Umbilical cord (tissue), 2 donors: Measurements from ENCODE around the gene MEIS2. TPM values are rescaled to one million over a fixed set of nuclear protein-coding genes. Genes with fewer than 3 reads are reported as not detected.

Experiments used
- DNase-seq: peaks from one replicate; pipeline ENCODE4 v3.0.0-alpha.2; 2015; ENCODE audit warnings: low spot score
- total RNA-seq: library from RNA; depleted of rRNA; stranded (reverse); fragments of >200 nt; gene quantifications from one replicate; pipeline ENCODE4 v1.2.3, GENCODE V29; 2014; ENCODE audit warnings: low replicate concordance; ENCODE audit not compliant: insufficient read depth

The MEIS2 gene
- total RNA-seq, 1 donor from 2014 or later, result 43.3 TPM

DNA sequence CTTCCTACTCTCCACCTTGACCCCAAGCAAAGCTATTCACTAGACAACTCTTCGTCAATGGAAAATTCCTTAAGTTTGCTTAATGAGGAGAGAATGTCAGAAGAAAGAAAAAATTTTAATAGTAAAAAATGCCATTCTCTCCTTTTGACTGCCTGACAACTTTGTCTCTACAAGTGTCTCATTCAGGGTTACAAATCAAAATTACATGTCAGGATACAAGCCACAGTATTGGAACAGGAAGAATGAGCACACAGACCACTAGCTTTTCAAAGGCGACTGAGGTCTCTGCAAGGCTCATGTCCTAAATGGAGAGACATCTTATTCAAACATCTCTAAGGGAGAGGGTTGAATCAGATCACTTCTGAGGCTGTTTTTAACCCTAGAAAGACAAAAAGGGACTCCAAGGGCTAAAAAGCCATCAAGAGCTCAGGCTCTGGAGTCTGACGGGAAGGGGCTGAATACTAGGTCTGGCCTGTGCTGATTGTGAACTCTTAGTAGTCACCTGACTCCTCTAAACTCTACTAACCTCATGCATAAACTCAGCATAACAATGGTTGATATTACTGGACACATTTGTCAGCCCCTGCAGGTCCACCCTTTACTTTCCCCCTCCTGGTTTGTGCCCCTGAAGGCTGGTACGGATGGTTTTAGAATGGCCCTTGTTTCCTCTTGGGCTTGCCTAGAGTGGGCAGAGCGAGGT, 12.8 kb upstream of the MEIS2 start:
- no peak for DNase-seq

DNA sequence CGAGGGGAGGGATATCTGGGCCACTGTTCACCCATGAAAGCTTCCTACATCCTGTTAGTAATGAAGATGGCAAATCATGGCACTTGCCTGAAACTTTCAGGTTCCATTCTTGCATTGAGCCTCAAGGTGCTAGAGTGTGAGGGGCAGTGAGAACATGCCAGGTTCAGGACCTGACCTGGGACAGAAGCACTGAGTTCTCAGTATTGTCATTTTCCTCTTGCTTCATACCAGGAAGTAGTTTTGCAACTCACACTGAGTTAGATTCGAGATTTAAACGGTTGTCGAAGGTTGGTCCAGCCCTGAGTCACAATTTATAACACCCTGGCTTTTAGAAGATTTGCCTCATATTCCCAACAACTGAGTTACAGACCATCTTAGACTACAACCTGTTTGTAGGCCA, 11.8 kb upstream of the MEIS2 start:
- DNase-seq, result no peak

DNA sequence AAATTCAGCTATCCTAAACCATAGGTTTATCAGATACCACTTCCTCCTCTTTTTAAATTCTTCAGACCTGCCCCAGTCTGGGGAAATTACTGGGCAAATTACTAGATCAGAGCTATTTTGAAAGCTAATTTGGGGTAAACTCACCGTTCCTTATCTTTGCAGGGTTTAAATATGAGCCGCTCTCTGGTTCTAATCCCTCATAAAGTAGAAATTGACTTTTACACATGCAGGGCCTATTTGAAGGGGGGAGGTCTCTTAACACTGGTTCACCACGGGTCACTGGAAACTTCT, 11.0 kb upstream of the MEIS2 start:
- DNase-seq, result no peak

DNA sequence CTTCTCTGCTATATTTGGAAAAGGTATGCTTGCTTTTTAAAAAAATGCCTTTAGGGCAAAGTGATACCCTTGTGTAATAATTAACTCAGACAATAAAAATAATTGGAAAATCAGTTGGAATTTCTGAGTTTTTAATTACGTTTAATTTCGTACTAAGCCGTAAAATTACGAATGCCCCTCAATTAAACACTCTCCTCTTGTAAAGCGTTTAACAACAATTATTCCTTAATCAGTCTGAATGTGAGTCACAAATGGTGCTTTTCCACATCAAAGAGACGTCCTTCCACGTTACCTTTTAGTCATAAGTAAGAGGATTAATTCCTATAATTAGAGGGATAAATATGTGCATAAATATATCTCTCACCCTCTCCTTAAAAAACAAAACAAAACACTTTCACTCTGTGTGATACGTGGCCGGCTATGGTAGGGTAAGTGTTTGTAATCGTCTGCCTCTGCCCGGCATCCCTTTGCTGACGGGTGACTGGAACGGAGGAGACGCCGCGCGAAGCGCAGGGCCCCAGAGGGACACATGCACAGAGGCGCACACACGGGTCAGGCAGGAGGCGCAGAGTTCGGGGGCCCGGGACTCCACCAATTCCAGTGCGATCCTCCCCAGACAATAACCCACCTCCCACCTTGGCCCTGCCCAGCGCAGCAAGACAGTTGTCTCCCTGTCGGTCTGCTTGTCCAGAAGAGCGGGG, 9.7 kb upstream of the MEIS2 start:
- peak; percentile 69 for DNase-seq

DNA sequence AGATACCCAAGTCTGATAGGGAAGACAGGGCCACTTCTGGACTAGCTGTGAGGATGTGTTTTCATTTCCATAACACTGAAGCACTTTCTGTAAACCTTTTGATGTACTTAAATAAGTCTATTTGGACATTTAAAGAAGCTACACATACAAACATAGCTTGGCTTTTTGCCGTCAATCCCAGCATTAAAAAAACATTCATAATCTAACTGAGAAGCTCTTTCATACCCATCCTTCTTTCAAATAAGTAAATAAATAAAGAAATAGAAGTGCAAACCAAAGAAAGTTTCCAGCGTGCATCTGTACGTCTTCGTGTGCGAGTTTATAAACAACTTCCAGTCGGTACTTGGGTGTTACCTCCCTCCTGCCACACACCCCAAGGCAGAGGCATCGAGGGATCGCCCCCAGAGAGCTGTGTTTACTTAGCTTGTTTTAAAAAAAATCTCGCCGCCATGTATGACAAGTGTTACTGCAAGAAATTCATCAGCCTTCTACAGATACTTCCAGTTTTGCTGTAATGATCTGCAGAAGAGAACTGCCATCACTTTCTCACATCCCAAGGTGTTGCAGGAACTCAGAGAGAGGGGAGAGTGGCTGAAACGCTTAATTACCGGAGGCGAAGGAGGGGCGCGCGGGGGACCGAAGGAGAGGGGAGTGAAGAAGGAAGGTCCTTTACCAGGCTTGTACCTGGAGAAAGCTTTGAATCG, 9.0 kb upstream of the MEIS2 start:
- DNase-seq, result peak; percentile 50

DNA sequence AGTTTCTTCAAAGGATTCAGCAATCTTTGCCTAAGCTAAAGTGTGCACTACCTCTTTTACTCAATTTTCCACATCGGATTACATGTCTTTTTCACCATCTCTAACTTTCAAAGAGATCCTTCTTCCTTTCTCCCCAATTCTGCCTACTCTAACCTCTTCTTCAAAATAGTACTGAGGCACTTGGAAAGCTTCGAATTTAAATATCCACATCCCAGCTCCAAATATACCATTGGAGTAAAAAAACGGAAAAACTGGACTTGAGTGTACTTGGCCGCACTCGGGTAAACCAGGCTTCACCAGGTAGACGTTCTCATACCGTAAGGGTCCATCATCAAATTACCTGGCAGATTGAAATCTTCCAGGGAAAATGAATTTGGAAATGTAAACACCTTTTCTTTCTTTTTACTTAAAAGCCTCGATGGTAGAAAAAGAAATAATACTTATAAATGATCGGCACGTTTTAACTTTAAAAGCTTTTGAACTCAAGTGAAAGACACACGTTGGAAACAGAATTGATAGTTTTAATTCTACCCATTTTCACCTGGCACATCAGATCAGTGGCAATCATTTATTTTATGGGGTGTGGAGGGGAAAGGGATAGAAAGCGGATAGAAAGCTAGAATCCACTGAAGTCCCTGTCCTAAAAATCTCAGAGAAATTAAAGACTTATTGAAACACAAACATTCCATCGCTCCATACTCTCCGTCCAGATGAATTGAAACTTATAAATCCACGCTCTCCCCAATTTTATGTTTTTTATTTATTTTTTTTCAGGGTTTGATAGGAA, 8.2 kb upstream of the MEIS2 start:
- no peak for DNase-seq

DNA sequence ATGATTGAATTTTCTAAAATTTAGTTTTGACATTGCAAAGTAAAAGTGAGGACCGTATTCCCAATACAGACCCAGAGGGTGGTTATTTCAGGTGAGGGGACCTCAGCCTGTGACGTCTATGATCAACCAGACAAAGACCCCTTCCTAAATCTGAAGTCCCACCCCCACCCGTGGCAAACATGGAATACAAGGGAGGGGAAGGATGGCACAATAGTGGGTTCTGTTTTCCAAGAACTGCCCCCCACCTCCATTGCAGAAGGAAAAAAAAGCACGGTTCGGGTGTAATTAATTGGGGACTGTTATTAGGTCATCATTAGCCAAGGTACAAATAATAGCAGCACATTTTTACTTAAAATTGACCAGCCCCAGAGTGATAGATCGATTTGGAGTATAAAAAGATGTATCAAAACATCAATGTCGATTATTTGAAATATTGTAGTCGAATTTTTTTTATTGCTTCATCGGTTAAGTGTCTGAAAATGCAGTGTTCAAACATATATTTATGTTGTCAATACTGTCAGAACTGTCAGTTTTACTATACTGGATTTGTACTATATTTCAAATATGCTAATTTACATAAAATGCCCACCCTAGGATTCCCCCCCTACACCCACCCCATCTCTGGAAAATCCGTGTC, 7.5 kb upstream of the MEIS2 start:
- DNase-seq, result no peak

DNA sequence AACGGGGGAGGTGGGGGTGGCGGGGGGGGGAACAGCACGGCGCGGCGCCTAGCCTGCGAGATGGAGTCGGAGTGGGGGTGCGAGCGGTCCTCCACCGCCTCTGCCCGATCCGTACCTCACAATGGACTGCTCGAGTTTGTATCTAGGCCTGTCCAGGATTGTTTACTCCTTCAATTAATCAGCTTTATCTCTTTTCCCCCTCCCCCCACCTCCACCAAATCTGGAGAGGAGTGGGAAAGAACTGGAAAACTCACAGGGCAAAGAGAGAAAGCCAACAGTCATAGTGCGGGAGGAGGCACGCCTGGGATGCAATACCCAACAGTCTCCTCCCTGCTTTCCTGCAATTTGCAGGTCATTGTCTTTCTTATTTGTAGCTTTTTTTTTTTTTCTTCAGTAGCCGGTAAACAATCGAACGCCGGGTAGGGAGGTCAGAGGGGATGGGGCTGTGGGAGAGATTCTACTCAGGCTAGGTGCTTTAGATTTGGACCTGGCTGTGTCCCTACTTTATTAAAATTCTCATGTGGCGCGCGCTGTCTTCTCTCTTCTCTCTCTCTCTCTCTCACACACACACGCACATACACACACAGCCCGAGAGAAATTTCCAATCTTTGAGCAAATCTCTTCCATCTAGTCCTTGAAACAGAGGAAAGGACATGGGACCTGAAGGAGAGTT, 6.9 kb upstream of the MEIS2 start:
- peak; percentile 39 for DNase-seq

DNA sequence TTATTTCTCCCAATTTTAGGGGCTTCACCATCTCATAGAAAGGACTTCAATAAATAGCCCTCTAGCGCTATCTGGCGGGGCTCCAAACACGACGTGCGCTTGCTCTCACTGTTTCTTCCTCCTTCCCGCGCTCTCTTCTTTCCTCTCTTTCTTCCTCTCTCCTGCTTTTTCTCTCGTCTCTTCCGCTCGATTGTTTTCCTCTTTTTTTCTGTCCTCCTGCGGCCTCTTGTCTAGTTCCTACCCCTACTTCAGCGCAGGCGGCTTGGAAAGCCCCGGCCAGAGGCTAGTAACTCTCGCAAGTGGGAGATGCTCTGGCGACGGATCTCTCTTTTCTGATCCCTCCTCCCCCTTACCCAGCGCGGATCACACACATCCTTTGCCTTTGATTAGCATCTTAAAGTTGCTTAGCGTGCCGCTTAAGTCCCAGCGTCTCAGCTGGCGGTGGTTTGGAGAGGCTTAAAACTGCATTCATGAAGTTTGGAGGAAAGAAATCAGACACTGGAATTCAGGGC, 6.2 kb upstream of the MEIS2 start:
- peak; percentile 72 for DNase-seq

DNA sequence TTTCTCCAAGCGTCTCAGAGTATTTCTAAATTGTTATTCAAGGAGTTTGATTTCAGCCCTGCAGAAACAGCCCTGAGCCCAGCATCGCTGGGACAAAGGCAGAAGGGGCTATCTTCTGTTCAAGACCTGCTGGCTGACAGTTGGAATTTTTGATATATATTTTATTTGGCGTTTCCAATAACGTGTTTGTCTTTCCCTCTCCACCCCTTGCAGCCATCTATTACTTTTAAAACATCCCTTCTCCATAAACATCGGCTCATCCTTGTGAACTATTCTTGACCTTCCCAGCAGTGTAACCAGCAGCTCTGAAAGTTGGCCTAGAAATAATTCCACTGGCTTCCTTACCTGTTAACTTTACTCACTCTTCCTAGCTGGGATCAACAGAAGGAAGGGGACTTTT, 5.5 kb upstream of the MEIS2 start:
- peak; percentile 35 for DNase-seq

DNA sequence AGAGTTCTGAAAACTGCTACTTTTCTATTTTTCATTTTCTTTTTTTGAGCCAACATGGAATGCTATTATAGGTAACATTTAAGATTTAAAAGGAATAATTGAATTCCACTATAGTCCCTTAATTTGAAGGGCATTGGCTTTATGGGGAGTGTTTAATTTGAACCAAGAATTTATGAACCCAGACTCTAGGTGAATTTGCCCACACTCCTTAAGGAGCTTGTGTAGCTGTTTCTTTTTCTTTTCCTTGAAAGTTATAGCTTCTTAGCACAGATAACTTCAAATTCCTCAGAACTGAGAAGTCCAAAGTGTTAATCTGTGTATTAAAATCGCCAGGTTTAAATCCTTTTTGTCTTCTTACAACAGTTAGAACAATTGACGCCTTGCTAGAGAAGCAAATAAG, 4.7 kb upstream of the MEIS2 start:
- no peak for DNase-seq

DNA sequence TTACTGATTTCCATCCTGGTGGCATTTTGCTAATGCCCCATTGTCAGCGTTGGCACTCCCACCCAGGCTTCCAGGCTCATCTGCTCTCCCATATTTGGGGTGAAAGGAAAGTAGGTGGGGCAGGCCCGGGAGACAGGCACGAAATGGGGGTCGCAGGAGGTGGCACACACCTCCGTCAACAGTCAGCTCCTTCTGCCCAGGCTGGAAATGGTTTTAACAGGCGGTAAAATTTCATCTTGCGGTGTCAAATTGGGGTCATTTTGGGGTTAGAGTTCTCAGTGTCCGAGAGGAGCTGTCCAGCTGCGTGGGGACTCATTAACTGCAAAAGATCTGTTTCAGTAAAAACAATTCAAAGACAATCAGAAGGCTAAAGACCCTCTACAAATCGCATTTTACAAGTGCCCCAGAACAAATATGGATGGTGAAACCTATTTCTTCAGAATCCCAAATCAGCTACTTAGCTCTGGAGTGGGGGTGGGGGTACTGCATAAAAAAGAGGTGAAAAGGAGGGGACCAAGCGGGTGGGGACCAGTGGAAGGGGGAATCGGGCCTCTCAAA, 4.2 kb upstream of the MEIS2 start:
- DNase-seq, result no peak

DNA sequence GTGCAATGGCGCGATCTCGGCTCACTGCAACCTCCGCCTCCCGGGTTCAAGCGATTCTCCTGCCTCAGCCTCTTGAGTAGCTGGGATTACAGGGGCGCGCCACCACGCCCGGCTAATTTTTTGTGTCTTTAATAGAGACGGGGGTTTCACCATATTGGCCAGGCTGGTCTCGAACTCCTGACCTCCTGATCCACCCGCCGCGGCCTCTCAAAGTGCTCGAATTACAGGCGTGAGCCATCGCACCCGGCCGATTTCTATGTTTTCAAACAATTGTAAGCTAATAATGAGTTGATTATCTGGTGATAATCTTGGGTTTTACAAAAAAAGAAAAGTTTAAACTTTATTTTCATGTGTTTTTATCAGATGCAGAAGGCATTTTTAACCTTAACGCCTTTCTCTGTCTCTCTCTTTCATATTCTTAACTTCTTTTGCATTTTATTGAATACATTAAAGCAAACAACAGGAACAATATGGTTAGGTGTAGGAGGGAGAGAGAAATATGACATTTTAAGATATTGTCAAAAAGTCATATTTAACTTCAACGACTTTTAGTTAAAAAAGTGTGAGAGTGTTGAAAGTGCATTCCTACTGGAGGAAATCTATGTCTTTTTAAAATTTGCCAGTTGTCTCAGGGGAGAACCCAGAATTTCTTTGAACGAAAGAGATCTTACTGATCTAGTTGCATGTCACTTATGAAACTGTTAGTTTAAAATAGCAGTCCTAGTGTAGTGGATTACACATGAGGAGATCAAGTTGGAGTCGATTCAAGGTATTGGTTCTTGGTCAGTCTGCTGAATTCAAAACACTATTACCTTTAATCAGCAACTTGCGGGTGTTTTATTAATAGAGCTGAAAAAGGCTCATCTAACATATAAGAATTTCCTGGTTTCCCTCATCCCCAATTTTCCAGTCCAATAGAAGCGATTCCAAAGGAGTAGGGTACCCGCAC, 3.4 kb upstream of the MEIS2 start:
- DNase-seq, result no peak

DNA sequence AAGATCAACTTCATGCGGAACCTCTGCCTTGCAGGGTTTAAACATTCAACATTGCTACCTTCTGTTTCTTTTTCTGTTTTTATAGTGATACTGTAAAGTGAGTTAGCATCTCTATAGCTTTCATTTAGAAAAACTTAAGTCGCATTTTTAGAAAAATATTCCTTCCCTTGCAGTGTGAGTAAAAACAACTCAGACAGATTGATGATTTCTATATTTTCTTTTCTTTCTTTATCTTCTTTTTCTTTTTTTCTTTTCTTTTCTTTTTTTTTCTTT, 2.8 kb upstream of the MEIS2 start:
- DNase-seq, result no peak

DNA sequence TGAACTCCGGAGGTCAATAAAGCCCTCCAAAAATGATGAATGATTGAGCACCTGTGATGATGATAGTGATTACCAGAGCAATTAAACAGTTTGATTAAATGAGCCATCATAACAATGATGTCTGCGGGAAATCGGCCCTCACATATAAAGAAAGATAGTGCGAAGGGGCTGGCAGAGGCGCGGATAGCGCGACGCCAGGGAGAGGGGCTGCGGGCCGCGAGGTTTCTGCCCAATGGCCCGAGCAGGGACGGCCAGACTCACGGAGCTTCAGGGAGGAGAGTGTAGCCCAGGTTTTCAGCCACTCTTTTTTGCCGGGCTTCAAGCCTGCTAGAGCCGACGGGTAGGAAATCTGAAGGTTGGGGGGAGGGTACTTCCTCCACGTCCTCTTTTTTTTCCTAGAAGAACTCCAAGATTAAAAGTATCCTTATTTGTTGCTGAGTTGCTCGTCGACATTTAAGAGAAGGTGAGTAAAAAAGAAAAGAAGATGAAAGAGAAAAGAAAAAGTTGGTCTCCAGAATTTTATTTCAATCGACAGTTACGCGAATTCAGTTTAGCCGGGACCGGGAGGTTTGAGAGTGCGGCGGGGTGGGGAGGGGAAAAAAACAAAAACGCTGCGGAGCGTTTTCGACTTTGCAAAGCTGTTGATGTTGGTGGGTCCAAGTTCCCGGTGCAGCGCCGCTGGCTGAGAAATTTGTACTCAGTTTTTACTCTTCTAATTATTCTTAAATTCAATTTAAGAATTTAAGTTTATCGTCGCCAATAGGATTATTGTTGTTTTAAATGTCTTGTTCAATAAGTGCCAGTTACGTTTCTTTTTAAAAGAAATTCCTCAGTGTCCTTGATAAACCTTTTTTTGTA, 2.2 kb upstream of the MEIS2 start:
- DNase-seq, result peak; percentile 53

DNA sequence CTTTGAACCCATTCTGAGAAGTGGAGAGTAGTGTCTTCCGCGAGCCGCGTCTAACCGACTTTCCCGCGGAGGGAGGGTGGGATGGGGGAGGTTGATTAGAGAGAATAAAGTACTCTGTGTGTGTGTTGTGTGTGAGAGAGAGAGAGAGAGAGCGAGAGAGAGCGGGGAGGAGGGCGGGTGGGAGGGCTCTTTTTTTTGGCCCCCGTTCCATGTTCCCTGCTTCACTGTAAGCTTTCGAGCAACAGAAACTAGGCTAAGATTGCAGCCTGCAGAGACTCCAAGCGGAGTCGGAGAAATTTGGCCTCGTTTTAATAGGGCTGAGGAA, 1.6 kb upstream of the MEIS2 start:
- DNase-seq, result no peak

DNA sequence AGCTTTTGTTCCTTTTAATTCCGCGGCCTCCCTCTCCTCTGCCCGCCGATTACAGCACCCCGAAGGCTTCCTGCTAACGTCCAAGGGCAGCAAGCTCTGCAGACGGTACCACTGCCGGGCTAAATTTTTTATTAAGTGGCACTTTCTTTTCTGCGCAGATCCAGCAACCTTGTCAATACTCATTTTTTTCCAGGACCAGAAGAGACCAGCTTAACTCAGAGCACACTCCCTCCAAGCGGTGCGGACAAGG, 542 bp upstream of the MEIS2 start:
- DNase-seq, result no peak

DNA sequence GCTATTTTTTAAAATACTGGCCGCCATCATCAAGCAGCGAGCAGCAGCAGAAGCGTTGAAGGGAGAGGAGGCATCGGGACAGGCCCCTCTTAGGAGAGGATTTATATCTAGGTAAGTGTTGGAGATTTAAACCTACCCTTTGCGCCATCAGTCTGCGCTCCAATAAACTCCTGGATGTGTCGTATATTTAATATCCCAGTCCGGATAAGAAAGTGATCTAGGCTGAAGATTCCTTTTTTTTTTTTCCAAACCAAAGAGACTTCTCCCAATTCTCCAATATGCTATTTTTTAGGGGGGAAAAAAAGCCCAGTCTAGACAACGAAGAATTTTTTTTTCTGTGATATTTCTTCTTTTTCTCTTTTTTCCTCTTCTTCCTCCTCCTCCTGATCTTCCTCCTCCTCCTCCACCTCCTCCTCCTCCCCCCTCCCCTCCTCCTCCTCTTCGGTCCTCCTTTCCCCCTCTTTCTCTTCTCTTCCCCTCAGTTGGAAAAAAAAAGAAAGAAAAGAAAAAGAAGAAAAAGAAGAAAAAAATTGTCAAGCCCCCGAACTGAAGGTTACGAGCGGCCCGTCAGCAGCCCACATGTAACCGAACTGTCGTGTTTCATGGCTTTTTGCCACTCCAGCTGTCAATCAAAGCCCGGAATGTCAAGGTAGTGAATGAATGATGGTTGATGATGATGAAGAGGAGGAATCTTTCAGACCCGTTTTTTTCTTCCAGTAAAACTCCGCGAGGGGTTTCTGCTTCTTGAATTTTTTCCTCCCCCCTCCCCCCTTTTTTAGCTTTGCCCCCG, 835 bp downstream of the MEIS2 start:
- DNase-seq, result peak; percentile 53
